ENCODE results near the gene DGUOK.

Gene DGUOK

GRCh38 chr2:73968357-73968937 lies 41.8 kb downstream of the DGUOK start:
- H3K27ac ChIP-seq, result peak overlapping the region; percentile 85
- H3K9me3 ChIP-seq, result no peaks in the 10 kb centered on the region
- no peaks in the 10 kb centered on the region for H3K27me3 ChIP-seq
- H3K36me3 ChIP-seq, result no peaks in the 10 kb centered on the region
- H3K4me1 ChIP-seq (ENCODE audit: control insufficient read depth in 1 of 2, insufficient read depth in 1 of 2, low read depth in 1 of 2, low read length in 1 of 2), result peaks cover 63 to 66% of the 10 kb centered on the region in 2 experiments
- H3K4me3 ChIP-seq (ENCODE audit: low read depth in 1 of 2, low read length in 1 of 2), result no peak overlapping the region
- TF ChIP-seq CTCF (IDR thresholded peaks at IDR 0.05), result no peak

GRCh38 chr2:73969356-73969755 lies 42.7 kb downstream of the DGUOK start:
- Histone ChIP-seq H3K27ac (peak overlapping the region; percentile 85), H3K27me3 (no peaks in the 10 kb centered on the region), H3K36me3 (no peaks in the 10 kb centered on the region), H3K9me3 (no peaks in the 10 kb centered on the region), H3K4me3 (ENCODE audit: low read depth in 1 of 2, low read length in 1 of 2) (peak overlapping the region; percentile 35 to 44), H3K4me1 (ENCODE audit: control insufficient read depth in 1 of 2, insufficient read depth in 1 of 2, low read depth in 1 of 2, low read length in 1 of 2) (peaks cover 63 to 66% of the 10 kb centered on the region in 2 experiments)
- TF ChIP-seq CTCF (IDR thresholded peaks at IDR 0.05), result no peak

- H3K9me3 ChIP-seq, result no peaks in the 10 kb centered on the region
- H3K27me3 ChIP-seq, result no peaks in the 10 kb centered on the region
- peak overlapping the region; percentile 35 to 44 for H3K4me3 ChIP-seq (ENCODE audit: low read depth in 1 of 2, low read length in 1 of 2)
- no peaks in the 10 kb centered on the region for H3K36me3 ChIP-seq
- TF ChIP-seq CTCF (IDR thresholded peaks at IDR 0.05), result no peak
- H3K4me1 ChIP-seq (ENCODE audit: control insufficient read depth in 1 of 2, insufficient read depth in 1 of 2, low read depth in 1 of 2, low read length in 1 of 2), result peaks cover 63 to 66% of the 10 kb centered on the region in 2 experiments
- H3K27ac ChIP-seq, result peak overlapping the region; percentile 85
Observed at GRCh38 chr2:73970141-73970803, 43.6 kb downstream of the DGUOK start.

- no peaks in the 10 kb centered on the region for H3K9me3 ChIP-seq
- H3K27ac ChIP-seq, result peak overlapping the region; percentile 85
- peaks cover 63 to 66% of the 10 kb centered on the region in 2 experiments for H3K4me1 ChIP-seq (ENCODE audit: control insufficient read depth in 1 of 2, insufficient read depth in 1 of 2, low read depth in 1 of 2, low read length in 1 of 2)
- no peaks in the 10 kb centered on the region for H3K27me3 ChIP-seq
- TF ChIP-seq CTCF (IDR thresholded peaks at IDR 0.05), result no peak
- H3K36me3 ChIP-seq, result no peaks in the 10 kb centered on the region
- peak overlapping the region; percentile 15 to 44 for H3K4me3 ChIP-seq (ENCODE audit: low read depth in 1 of 2, low read length in 1 of 2)
Observed at GRCh38 chr2:73970850-73971471, 44.3 kb downstream of the DGUOK start.

GRCh38 chr2:73971722-73972121 lies 45.0 kb downstream of the DGUOK start:
- TF ChIP-seq CTCF (IDR thresholded peaks at IDR 0.05), result no peak
- Histone ChIP-seq H3K27ac (peak overlapping the region; percentile 85), H3K4me1 (ENCODE audit: control insufficient read depth in 1 of 2, insufficient read depth in 1 of 2, low read depth in 1 of 2, low read length in 1 of 2) (peaks cover 63 to 66% of the 10 kb centered on the region in 2 experiments), H3K36me3 (no peaks in the 10 kb centered on the region), H3K27me3 (no peaks in the 10 kb centered on the region), H3K4me3 (ENCODE audit: low read depth in 1 of 2, low read length in 1 of 2) (peak overlapping the region in 1 of 2 experiments; percentile 44), H3K9me3 (no peaks in the 10 kb centered on the region)
